ENCODE data around the gene HEATR5A.

- TF ChIP-seq POLR2A (IDR thresholded peaks at IDR 0.05), result no peak
- TF ChIP-seq CTCF (IDR thresholded peaks at IDR 0.05), result no peak
These were observed 57.6 kb downstream of the HEATR5A start for GRCh38 chr14:31362746-31363145.
